ENCODE measurements around the gene VWA7. TPM values are rescaled to one million over a fixed set of nuclear protein-coding genes. Genes with fewer than 3 reads are reported as not detected.

The VWA7 gene
- total RNA-seq, 4 donors from 2014 or later, result 0.49 to 4.8 (median 1.4) TPM

DNA sequence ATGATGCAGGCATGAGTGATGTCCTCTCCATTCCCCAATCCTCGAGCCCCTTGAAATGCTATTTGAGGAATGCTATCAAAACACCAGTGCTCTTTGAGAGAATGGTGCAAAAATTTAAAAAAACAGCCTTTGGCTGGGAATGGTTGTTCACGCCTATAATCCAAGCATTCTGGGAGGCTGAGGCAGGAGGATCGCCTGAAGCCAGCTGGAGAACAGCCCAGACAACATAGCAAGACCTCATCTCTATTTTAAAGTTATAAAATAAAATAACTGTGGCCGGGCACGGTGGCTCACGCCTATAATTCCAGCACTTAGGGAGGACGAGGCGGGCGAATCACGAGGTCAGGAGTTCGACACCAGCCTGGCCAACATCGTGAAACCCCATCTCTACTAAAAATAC lies 22.7 kb upstream of the VWA7 start:
- intact Hi-C loops (cut with DNase I; ENCODE audit: low total_unique reads), result no loop called here
- H3K4me3 ChIP-seq (ENCODE audit: low read depth, poor library complexity, severe bottlenecking), result no peak overlapping the region
- no peak for DNase-seq (ENCODE audit: low spot score in 2 of 2)
- WGBS, 2 donors, result 76 to 79% methylated on average over 12 of the region's 12 CpGs
- no peak for TF ChIP-seq POLR2A (IDR thresholded peaks at IDR 0.05)
- TF ChIP-seq CTCF (IDR thresholded peaks at IDR 0.05), result no peak

DNA sequence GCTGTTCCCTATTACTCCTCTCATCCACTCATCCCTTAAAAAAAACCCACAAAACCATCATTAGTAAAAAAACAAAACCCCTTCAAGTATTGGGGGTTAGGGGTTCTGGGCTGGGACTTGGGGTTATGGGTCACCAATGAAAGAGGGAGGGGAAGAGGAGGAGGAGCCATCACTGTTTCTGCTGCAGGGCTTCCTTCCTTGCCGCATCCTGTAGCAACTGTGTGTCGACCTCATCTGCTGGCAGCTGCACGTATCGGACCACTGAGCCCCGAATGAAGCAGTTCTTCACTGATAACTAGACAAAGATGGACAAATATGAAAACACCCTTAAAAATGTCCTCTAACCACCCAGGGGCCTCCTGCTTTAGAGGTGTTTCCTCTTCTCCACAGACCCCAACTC lies 20.5 kb upstream of the VWA7 start:
- intact Hi-C loops (cut with DNase I; ENCODE audit: low total_unique reads), result no loop called here

DNA sequence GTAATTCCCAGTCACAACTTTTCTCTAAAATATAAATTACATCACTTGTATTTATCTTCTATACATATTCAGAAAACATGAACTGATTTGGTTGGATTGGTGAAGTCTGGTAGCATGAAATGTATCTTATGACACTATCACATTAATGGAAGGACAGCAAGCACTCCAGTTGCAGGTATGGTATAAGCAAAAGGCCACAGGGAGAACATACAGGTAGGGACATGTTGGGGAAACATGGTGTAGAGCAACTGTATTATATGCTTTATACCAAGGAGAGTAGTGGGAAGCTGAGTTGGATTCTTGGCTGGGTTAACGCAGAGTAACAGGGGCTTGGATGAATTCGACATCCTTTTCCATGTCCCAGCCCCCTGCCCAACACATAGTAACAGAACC lies 19.9 kb upstream of the VWA7 start:
- intact Hi-C loops (cut with DNase I; ENCODE audit: low total_unique reads), result no loop called here
- 57 to 68% methylated on average over 2 of the region's 2 CpGs for WGBS, 2 donors

More for the DNA sequence above, 20.5 kb upstream of the VWA7 start:
- 49 to 63% methylated on average over 5 of the region's 5 CpGs for WGBS, 2 donors
- DNase-seq (ENCODE audit: low spot score in 2 of 2), result no peak
- no peak overlapping the region for H3K4me3 ChIP-seq (ENCODE audit: low read depth, poor library complexity, severe bottlenecking)
- no peak for TF ChIP-seq CTCF (IDR thresholded peaks at IDR 0.05)
- TF ChIP-seq POLR2A (IDR thresholded peaks at IDR 0.05), result no peak

GRCh38 chr6:31795616-31796298 lies 18.6 kb upstream of the VWA7 start, which contains the start of gene VARS1:
Gene VARS1 (minus strand): TSS chr6:31795752. CDS start chr6:31795217, 535 bp downstream.
- H3K4me3 ChIP-seq (ENCODE audit: low read depth, poor library complexity, severe bottlenecking), result peak within 1 kb of the TSS; percentile 74
- TF ChIP-seq CTCF (IDR thresholded peaks at IDR 0.05), result peak in 1 of 3 donors; percentile 71
- TF ChIP-seq POLR2A (IDR thresholded peaks at IDR 0.05), result no peak
- 1% methylated on average over 11 to 57 of the region's 75 CpGs for WGBS, 2 donors
- peak; percentile 83 to 98 for DNase-seq (ENCODE audit: low spot score in 2 of 2)
- intact Hi-C loops (cut with DNase I; ENCODE audit: low total_unique reads), result no loop called here

More for the DNA sequence above, 19.9 kb upstream of the VWA7 start:
- H3K4me3 ChIP-seq (ENCODE audit: low read depth, poor library complexity, severe bottlenecking), result no peak overlapping the region
- no peak for DNase-seq (ENCODE audit: low spot score in 2 of 2)
- TF ChIP-seq POLR2A (IDR thresholded peaks at IDR 0.05) (no peak), CTCF (IDR thresholded peaks at IDR 0.05) (no peak)

- 1 to 2% methylated on average over 33 to 44 of the region's 44 CpGs for WGBS, 2 donors
- peak overlapping the region; percentile 74 for H3K4me3 ChIP-seq (ENCODE audit: low read depth, poor library complexity, severe bottlenecking)
- intact Hi-C loops (cut with DNase I; ENCODE audit: low total_unique reads), result no loop called here
- no peak for DNase-seq (ENCODE audit: low spot score in 2 of 2)
- TF ChIP-seq CTCF (IDR thresholded peaks at IDR 0.05), result no peak
- TF ChIP-seq POLR2A (IDR thresholded peaks at IDR 0.05), result no peak
Measured at GRCh38 chr6:31794866-31795615, 17.9 kb upstream of the VWA7 start.
